Measurements from ENCODE around the gene PAN3.

The PAN3 gene

GRCh38 chr13:28340272-28340793 is 202.0 kb downstream of the PAN3 start:
- no peak for DNase-seq (ENCODE audit: low read depth)
- H3K4me3 ChIP-seq (ENCODE audit: control insufficient read depth, low read depth, low read length): no peak overlapping the region
- TF ChIP-seq, protein P1, sequence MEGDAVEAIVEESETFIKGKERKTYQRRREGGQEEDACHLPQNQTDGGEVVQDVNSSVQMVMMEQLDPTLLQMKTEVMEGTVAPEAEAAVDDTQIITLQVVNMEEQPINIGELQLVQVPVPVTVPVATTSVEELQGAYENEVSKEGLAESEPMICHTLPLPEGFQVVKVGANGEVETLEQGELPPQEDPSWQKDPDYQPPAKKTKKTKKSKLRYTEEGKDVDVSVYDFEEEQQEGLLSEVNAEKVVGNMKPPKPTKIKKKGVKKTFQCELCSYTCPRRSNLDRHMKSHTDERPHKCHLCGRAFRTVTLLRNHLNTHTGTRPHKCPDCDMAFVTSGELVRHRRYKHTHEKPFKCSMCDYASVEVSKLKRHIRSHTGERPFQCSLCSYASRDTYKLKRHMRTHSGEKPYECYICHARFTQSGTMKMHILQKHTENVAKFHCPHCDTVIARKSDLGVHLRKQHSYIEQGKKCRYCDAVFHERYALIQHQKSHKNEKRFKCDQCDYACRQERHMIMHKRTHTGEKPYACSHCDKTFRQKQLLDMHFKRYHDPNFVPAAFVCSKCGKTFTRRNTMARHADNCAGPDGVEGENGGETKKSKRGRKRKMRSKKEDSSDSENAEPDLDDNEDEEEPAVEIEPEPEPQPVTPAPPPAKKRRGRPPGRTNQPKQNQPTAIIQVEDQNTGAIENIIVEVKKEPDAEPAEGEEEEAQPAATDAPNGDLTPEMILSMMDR (IDR thresholded peaks at IDR 0.05; ENCODE audit: control insufficient read depth, insufficient read depth, low read depth, low read length, missing control alignments): no peak

DNA sequence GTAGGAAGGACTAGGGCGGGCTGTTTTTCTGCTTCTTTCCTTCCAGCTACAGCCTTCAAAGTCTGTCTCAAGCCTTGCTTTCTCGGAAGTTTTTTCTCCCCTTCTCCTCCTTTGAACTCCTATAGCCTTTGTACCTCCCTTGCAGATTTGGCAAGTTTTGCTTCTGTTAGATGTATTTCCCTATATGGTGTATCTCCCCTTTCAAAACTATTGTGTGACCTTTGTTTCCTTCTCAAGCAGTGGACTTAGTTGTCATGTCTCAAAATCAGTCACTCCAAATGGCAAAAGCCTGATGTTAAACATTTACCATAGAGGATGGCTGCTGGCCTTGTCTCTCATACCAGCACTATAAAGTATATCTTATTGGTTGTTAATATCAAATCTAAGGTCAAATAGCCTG is 203.9 kb downstream of the PAN3 start:
- DNase-seq (ENCODE audit: low read depth): no peak
- TF ChIP-seq, protein P1 (IDR thresholded peaks at IDR 0.05; ENCODE audit: control insufficient read depth, insufficient read depth, low read depth, low read length, missing control alignments): no peak

GRCh38 chr13:28344163-28344562 is 205.8 kb downstream of the PAN3 start:
- TF ChIP-seq, protein P1 (IDR thresholded peaks at IDR 0.05; ENCODE audit: control insufficient read depth, insufficient read depth, low read depth, low read length, missing control alignments): no peak
- no peak for DNase-seq (ENCODE audit: low read depth)
- H3K4me3 ChIP-seq (ENCODE audit: control insufficient read depth, low read depth, low read length): no peak overlapping the region

More for the DNA sequence above, 203.9 kb downstream of the PAN3 start:
- no peak overlapping the region for H3K4me3 ChIP-seq (ENCODE audit: control insufficient read depth, low read depth, low read length)
